Subcutaneous adipose tissue (tissue), 4 donors: ENCODE data around the gene PEF1. TPM values are rescaled to one million over a fixed set of nuclear protein-coding genes. Genes with fewer than 3 reads are reported as not detected.

Experiments
- total RNA-seq, 4 donors: library from RNA; depleted of rRNA; stranded (reverse); fragments of >200 nt; gene quantifications; one replicate each; pipeline ENCODE4 v1.1.0, GENCODE V29; 2016
- TF ChIP-seq, protein P1 (sequence below): fragments of 450-650 bp; IDR thresholded peaks from one replicate; pipeline ENCODE4 v1.5.1; 2016; ENCODE audit warnings: low read depth, mild to moderate bottlenecking, control low read depth, antibody characterized with exemption, moderate library complexity

The PEF1 gene
- total RNA-seq, 4 donors from 2014 or later = 49.6 to 68.8 (median 56.9) TPM

DNA sequence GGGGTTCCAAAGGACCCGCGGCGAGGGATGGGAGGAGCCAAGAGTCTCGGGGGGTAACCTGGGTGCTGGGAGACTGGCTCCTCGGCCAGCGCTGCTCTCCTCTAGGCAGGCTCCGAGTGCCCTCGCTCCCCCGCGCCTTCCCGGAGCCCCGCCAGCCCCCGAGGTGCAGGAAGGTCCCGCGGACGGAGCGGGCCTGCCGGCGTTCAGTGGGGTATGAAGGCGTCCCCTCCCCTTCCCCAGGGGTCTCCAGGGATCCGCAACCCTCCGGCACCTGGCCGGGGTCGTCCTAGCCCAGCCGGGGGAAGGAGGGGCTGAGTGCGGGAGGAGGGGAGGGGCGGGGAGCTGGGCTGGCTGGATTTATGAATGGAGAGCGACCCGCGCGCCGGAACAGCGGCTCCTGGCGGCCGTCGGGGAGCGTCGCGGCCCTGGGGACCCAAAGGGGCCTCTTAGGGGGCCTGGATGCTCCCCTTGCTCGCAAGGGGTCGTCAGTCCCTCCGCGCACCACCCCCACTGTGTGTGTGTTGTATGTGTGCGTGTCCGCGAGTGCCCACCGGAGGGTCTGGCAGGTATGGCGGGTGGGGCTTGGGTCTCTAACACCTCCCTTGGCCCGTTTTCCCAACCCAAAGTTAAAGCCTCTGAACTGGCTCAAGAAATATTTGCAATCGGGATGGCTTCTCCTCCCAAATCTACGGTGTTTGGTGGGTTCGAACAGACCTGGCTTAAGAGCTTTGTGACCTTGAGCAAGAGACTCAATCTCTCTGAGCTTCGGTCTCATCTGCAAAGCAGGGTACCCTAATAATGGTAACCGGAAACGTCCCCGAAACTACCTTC is 26.5 kb downstream of the PEF1 start:
- TF ChIP-seq, protein P1, sequence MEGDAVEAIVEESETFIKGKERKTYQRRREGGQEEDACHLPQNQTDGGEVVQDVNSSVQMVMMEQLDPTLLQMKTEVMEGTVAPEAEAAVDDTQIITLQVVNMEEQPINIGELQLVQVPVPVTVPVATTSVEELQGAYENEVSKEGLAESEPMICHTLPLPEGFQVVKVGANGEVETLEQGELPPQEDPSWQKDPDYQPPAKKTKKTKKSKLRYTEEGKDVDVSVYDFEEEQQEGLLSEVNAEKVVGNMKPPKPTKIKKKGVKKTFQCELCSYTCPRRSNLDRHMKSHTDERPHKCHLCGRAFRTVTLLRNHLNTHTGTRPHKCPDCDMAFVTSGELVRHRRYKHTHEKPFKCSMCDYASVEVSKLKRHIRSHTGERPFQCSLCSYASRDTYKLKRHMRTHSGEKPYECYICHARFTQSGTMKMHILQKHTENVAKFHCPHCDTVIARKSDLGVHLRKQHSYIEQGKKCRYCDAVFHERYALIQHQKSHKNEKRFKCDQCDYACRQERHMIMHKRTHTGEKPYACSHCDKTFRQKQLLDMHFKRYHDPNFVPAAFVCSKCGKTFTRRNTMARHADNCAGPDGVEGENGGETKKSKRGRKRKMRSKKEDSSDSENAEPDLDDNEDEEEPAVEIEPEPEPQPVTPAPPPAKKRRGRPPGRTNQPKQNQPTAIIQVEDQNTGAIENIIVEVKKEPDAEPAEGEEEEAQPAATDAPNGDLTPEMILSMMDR = no peak

DNA sequence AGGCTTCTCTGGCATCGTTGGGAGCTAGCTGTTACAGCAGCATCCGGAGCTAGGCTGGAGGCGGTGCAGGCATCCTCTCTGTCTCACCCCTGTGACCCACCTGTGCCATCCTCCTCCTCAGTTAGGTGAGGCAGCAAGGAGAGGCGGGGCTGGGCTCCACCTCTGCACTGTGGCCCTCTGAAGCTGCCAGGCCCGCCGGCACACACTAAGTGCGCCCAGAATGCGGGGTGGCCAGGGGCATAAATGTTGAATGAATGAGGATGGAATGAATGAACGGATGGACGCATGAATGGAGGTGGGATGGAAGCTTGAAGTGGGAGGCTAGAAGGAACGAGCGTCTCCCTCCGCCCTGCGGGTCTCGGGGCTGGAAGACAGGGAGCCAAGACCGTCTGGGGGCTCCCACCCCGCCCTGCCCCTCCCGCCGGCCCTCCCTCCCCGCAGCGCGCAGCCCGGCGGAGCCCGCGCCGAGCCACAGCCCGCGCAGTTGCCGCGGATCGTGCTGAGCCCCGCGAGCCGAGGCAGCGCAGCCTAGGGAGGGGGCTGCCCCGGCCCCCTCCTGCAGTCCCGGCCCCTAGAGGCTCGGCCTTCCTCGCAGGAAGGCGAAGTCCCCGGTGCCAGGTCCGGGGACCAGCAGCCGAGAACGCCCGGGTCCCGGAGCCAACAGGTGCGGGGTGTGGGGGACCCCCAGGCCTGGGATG is 27.3 kb downstream of the PEF1 start, which contains the start of gene HCRTR1:
Gene HCRTR1 (plus strand): TSS at position 472 of the 698 bp plus-strand sequence. CDS start 1,504 bp downstream, outside the sequence.
- TF ChIP-seq, protein P1 = no peak

DNA sequence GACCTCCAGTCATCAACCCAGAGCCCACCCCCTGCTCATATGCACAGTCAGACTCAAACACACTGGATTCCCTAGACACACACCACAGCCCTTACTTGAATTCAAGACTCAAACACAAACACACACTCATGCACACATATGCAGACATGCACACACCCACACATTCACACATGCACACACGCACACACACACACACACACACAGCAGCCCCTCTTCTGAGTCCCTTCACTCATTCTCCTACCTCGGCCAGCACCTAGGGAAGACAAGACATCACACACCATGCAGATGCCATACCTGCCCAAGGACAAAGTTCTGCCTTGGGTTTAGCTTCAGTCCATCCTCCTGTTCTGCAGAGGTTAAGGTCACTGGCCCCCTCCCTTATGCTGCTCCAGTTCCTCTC is 28.7 kb downstream of the PEF1 start:
- TF ChIP-seq, protein P1 = no peak

DNA sequence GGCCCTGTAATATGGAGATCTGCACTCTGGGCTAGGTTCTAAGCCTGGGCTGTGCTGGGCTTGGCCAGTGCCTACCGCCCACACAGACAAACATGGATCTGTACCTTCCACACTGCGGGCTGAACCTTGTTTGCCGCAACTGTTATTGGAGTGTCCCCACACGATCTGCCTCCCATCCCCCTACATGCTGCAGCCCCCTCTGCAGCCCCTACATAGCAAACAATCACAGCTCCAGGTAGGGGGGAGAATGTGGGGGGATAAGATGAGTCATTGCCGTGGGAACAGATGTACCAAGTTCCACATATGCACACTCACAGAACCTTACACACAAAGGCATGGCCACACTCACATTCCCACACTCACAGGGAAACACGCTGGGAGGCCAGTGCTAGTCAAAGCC is 29.3 kb downstream of the PEF1 start:
- TF ChIP-seq, protein P1 = no peak

DNA sequence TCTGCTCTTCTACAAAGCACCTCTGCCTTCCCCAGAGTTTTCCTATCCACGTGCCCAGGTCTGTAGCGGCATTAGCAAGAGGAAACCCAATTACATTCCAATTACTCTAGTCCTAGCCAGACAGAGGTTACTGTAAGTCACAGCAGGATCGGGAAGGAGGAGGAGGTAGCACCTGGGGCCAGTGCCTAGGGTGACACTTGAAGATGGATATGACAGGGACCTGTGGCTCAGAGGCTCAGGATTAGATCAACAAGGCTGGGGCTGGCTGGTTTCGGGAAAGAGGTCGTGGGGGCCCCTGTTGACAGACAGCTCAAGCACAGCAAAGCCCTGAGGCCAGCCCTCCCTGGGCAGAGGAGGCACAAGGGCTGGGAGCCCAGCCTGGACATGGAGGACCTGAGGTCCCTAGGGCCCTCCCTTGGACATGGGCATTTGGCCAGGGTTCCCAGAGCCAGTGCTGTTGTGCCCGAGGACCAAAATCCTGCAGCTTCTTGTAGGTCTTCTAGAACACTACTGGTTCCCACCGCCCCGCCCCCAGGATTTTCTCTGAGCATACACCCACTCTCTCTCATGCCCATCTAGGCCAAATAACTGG is 30.2 kb downstream of the PEF1 start:
- TF ChIP-seq, protein P1 = no peak

DNA sequence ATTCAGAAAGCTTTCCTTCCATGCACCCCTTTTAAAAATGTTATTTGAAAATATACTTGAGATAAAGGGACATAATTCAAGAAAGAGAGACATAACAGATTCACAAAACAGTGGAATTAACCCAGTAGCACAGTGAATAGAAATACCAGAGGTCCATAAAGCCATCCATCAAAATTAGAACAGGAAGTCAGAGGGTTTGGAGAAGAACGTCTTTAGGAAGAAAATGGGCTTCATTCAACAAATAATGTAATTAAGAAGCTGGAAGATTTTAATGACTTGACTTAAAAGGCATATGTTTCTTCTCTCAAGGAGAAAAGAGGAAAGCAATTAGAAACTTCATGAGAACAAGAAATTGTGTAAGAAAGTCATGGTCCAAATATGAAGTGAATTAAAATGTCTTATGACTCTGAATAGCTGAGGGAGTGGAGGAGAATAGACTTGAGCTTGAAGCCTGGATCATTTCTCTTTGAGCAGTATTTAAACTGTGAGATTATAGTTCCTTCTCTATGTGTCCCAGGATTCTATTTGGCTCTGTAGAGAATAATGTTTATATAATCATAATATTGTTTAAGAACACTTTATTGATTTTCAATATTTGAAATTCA is 35.1 kb downstream of the PEF1 start:
- TF ChIP-seq, protein P1 = no peak
